Pancreas (tissue), 10 donors: ENCODE data around the gene RNF212. TPM values are rescaled to one million over a fixed set of nuclear protein-coding genes. Genes with fewer than 3 reads are reported as not detected.

Experiments
- ATAC-seq, 4 donors: fragments of 200-7000 bp; cut with Tn5 transposase; one replicate each; pipeline versions ENCODE4 v1.8.0 to v1.9.1; 2020; ENCODE audit warnings: mild to moderate bottlenecking in 4 of 4, moderate library complexity in 4 of 4
- DNase-seq, 6 donors: peaks; one replicate each; pipeline ENCODE4 v3.0.0-alpha.2; 2020
- FAIRE-seq: peaks from 2 replicates; lab custom pipeline; 2012; peaks lifted over from hg19 to GRCh38; lab: Jason Lieb, UNC
- H3K27ac ChIP-seq, 4 donors: fragments of 200-600 bp; sonication (generic); 1 replicate in 3 of 4; 2 replicates in 1 of 4; pipeline versions ENCODE4 v1.5.0 to v1.8.0; 2020
- H3K27me3 ChIP-seq, 4 donors: fragments of 200-600 bp; one replicate each; pipeline ENCODE4 v1.8.0; 2021
- H3K36me3 ChIP-seq, 3 donors: fragments of 200-600 bp; sonication (generic) in 1 of 3; one replicate each; pipeline versions ENCODE4 v1.5.0 to v1.8.0; 2020 to 2021
- H3K4me1 ChIP-seq, 3 donors: fragments of 200-600 bp; one replicate each; pipeline ENCODE4 v1.8.0; 2021
- H3K4me3 ChIP-seq, 4 donors: fragments of 200-600 bp; sonication (generic) in 2 of 4; one replicate each; pipeline versions ENCODE4 v1.5.0 to v1.8.0; 2020 to 2021
- H3K9me3 ChIP-seq, 4 donors: fragments of 200-600 bp; one replicate each; pipeline ENCODE4 v1.8.0; 2021
- CTCF ChIP-seq, 4 donors: fragments of 200-600 bp; sonication (generic) in 3 of 4; IDR thresholded peaks; one replicate each; pipeline versions ENCODE4 v1.5.0 to v1.8.0; 2021; ENCODE audit warnings: antibody characterized with exemption in 4 of 4
- WGBS, 2 donors: extraction: QIAGEN DNeasy Blood & Tissue Kit; methylation state at CpG; one replicate each; pipeline ENCODE4 v1.1.7; 2013; 5-methylcytosine and 5-hydroxymethylcytosine counted together
- intact Hi-C, 3 donors: fragments of 100-400 bp; cut with DNase I; formaldehyde crosslinking; loops; one replicate each; pipeline versions ENCODE4 v1.11.1 to v1.14.2; 2022
- polyA plus RNA-seq, 2 donors: library from polyadenylated mRNA; stranded (reverse); fragments of 200-250 nt; gene quantifications; one replicate each; pipeline ENCODE4 v1.2.3, GENCODE V29; 2013
- total RNA-seq, 6 donors: library from RNA; stranded (reverse); fragmentation: NEBNext Ultra II Directional in 4 of 6; extraction: Animal tissue kit (Norgen Biotek cat#: 25700) in 4 of 6; gene quantifications; one replicate each; pipeline versions ENCODE4 v1.2.1 to v1.2.4, GENCODE V29; 2021 to 2023
- donor health status: healthy with polysubstance abuse.
- donor health status: DM: no; HTN: no; CAD: no; lungs with moderate emphysema.
- donor health status: DM: no; HTN: no; CAD: no.
- donor health status: control.
- donor health status: control.
- donor health status: Bipolar disorder and iron deficiency.
- donor health status: DM: yes; HTN: yes; CAD: no.
- donor health status: DM: no; HTN: no; CAD: no.
- donor health status: DM: no; HTN: no; CAD: no.
- donor health status: DM: yes; HTN: yes; CAD: no.

Gene RNF212
- total and polyA plus RNA-seq, 8 donors, result 12.0 to 40.3 (median 19.2) TPM

DNA sequence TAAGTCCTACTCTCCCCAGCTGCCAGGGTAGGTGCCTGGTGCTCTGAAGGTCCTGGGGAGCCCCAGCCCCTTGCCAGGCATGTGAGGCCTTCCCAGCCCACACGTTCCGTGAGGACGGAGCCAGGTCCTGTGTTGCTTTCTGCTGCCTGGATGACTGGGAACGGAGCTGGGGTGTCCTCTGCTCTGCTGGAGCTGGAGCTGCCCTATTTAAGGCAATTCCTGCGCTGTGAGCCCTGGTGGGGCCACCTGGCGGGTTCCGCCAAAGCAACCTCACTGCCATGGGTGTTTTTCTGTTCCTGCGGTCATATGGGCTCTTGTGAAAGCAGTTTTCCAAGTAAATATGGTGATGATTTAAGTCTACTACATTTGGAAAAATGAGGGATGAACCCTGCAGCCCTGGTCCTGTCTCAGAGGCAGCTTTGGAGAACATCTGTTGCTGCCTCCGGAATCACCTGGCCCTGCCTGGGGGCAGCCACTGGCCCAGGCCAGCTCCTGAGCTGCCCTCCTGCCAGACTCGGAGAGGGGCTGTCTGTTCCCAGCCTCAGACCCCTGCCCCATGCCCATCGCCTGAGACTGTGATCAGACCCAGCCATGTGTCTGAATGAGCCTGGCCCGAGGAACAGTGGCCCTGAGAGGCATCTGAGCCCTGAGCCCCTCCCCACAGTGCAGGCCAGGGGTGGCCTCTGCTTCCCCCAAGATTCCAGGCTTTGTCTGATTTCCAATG is 68.7 kb downstream of the RNF212 start:
- TF ChIP-seq CTCF (IDR thresholded peaks at IDR 0.05), result no peak
- Histone ChIP-seq H3K27ac (no peak overlapping the region), H3K27me3 (no peaks in the 10 kb centered on the region)

GRCh38 chr4:1043651-1044468 is 69.5 kb downstream of the RNF212 start:
- no peaks in the 10 kb centered on the region for H3K9me3 ChIP-seq
- H3K36me3 ChIP-seq, result no peaks in the 10 kb centered on the region
- 36 to 50% methylated on average over 36 of the region's 36 CpGs for WGBS, 2 donors
- ATAC-seq (peak; percentile 21 to 66 (median 40)), DNase-seq (peak; percentile 63 to 86 (median 76)), FAIRE-seq (no peak)
- peak overlapping the region in 1 of 4 donors; percentile 17 for H3K27ac ChIP-seq
- no peak overlapping the region for H3K4me3 ChIP-seq
- peaks cover 4 to 20% (median 5%) of the 10 kb centered on the region in 3 donors for H3K4me1 ChIP-seq
- intact Hi-C loops, result no loop called here
- TF ChIP-seq CTCF (IDR thresholded peaks at IDR 0.05), result no peak
- H3K27me3 ChIP-seq, result no peaks in the 10 kb centered on the region

More for the DNA sequence above, 68.7 kb downstream of the RNF212 start:
- intact Hi-C loops, result no loop called here
- DNase-seq (peak in 4 of 6 donors; percentile 2 to 65 (median 33)), FAIRE-seq (no peak), ATAC-seq (no peak)
- Histone ChIP-seq H3K9me3 (no peaks in the 10 kb centered on the region), H3K4me3 (no peak overlapping the region), H3K36me3 (no peaks in the 10 kb centered on the region), H3K4me1 (peaks cover 4 to 15% (median 5%) of the 10 kb centered on the region in 3 donors)
- WGBS, 2 donors, result 84 to 92% methylated on average over 12 of the region's 12 CpGs

DNA sequence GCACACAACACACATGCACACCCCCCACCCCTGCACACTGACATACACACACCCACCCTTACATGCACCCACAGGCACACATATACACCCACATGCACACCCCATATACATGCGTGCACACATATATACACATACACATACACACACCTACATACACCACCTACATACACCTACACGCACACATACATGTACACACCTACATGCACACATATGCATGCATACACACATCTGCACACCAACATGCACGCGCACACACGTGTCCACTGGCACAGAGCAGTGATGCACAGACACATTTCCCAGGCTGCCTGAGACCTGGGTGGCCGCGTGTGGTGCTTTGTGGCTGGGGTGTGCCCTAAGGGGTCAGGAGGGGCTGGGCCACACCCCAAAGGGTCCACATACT is 70.2 kb downstream of the RNF212 start:
- Histone ChIP-seq H3K4me1 (peaks cover 4 to 20% (median 5%) of the 10 kb centered on the region in 3 donors), H3K27me3 (no peaks in the 10 kb centered on the region), H3K36me3 (no peaks in the 10 kb centered on the region), H3K4me3 (no peak overlapping the region), H3K9me3 (no peaks in the 10 kb centered on the region), H3K27ac (no peak overlapping the region)
- no peak for TF ChIP-seq CTCF (IDR thresholded peaks at IDR 0.05)
- intact Hi-C loops, result no loop called here
- WGBS, 2 donors, result 59 to 68% methylated on average over 7 of the region's 7 CpGs
- DNase-seq (no peak), ATAC-seq (no peak), FAIRE-seq (no peak)

GRCh38 chr4:1042352-1043055 is 70.9 kb downstream of the RNF212 start:
- Histone ChIP-seq H3K27ac (no peak overlapping the region), H3K36me3 (no peaks in the 10 kb centered on the region), H3K4me3 (no peak overlapping the region), H3K9me3 (no peaks in the 10 kb centered on the region), H3K4me1 (peaks cover 4 to 16% (median 5%) of the 10 kb centered on the region in 3 donors), H3K27me3 (no peaks in the 10 kb centered on the region)
- peak in 1 of 6 donors; percentile 29 for DNase-seq
- 80 to 92% methylated on average over 17 of the region's 17 CpGs for WGBS, 2 donors
- intact Hi-C loops, result no loop called here
- ATAC-seq, result no peak
- FAIRE-seq, result no peak
- no peak for TF ChIP-seq CTCF (IDR thresholded peaks at IDR 0.05)
